GM18873 (cell line): ENCODE results near the gene ATN1.
"Not testable (repeated sequence)": the region's sequence is repeated elsewhere in the genome, so short reads cannot be mapped to it uniquely, and the experiment has no call there.

Experiments
- ATAC-seq: cut with Tn5 transposase; IDR thresholded peaks from one replicate; pipeline ENCODE4 v1.9.1; 2021; ENCODE audit warnings: mild to moderate bottlenecking, moderate library complexity, moderate number of reproducible peaks; ENCODE audit not compliant: unreplicated experiment, low FRiP score

Gene ATN1

GRCh38 chr12:6927379-6928021 lies at the start of gene ATN1:
Gene ATN1, plus strand, starts transcription at chr12:6927959. Its CDS starts 6,043 bp downstream, at chr12:6934002.
- ATAC-seq: no peak

- ATAC-seq: not testable (repeated sequence)
Measured at GRCh38 chr12:6879824-6880223, 47.9 kb upstream of the ATN1 start.

- ATAC-seq: no peak
Measured at GRCh38 chr12:6883252-6883651, 44.5 kb upstream of the ATN1 start.

- no peak for ATAC-seq
Measured at GRCh38 chr12:6883683-6884082, 44.1 kb upstream of the ATN1 start.

- no peak for ATAC-seq
Measured at GRCh38 chr12:6884539-6884938, 43.2 kb upstream of the ATN1 start.

GRCh38 chr12:6886206-6886999 lies 41.4 kb upstream of the ATN1 start:
- ATAC-seq: not testable (repeated sequence)

- no peak for ATAC-seq
Measured at GRCh38 chr12:6887460-6887859, 40.3 kb upstream of the ATN1 start.

GRCh38 chr12:6888360-6888759 lies 39.4 kb upstream of the ATN1 start:
- no peak for ATAC-seq

- not testable (repeated sequence) for ATAC-seq
Measured at GRCh38 chr12:6888794-6889193, 39.0 kb upstream of the ATN1 start.

- ATAC-seq: not testable (repeated sequence)
Measured at GRCh38 chr12:6889775-6890573, 37.8 kb upstream of the ATN1 start.

- ATAC-seq: peak; percentile 92
Measured at GRCh38 chr12:6890789-6891645, 36.7 kb upstream of the ATN1 start.

- ATAC-seq: no peak
Measured at GRCh38 chr12:6891646-6892001, 36.1 kb upstream of the ATN1 start.

- ATAC-seq: not testable (repeated sequence)
Measured at GRCh38 chr12:6892683-6893082, 35.1 kb upstream of the ATN1 start.

- no peak for ATAC-seq
Measured at GRCh38 chr12:6894321-6894720, 33.4 kb upstream of the ATN1 start.

- ATAC-seq: no peak
Measured at GRCh38 chr12:6896846-6897435, 30.8 kb upstream of the ATN1 start.

GRCh38 chr12:6899427-6899826 lies 28.3 kb upstream of the ATN1 start:
- ATAC-seq: no peak

- no peak for ATAC-seq
Measured at GRCh38 chr12:6899837-6900519, 27.8 kb upstream of the ATN1 start.

- no peak for ATAC-seq
Measured at GRCh38 chr12:6902448-6902847, 25.3 kb upstream of the ATN1 start.

GRCh38 chr12:6903722-6904121 lies 24.0 kb upstream of the ATN1 start:
- ATAC-seq: no peak
